Stimulated activated naive CD4-positive, alpha-beta T cell (primary cell): ENCODE data around the gene REXO1.
"Not testable (repeated sequence)": the region's sequence is repeated elsewhere in the genome, so short reads cannot be mapped to it uniquely, and the experiment has no call there.

ENCODE experiments used
- DNase-seq, 6 experiments: peaks; one replicate each; lab custom pipeline; 2025; lab: John Stamatoyannopoulos, UW

REXO1 gene, protein sequence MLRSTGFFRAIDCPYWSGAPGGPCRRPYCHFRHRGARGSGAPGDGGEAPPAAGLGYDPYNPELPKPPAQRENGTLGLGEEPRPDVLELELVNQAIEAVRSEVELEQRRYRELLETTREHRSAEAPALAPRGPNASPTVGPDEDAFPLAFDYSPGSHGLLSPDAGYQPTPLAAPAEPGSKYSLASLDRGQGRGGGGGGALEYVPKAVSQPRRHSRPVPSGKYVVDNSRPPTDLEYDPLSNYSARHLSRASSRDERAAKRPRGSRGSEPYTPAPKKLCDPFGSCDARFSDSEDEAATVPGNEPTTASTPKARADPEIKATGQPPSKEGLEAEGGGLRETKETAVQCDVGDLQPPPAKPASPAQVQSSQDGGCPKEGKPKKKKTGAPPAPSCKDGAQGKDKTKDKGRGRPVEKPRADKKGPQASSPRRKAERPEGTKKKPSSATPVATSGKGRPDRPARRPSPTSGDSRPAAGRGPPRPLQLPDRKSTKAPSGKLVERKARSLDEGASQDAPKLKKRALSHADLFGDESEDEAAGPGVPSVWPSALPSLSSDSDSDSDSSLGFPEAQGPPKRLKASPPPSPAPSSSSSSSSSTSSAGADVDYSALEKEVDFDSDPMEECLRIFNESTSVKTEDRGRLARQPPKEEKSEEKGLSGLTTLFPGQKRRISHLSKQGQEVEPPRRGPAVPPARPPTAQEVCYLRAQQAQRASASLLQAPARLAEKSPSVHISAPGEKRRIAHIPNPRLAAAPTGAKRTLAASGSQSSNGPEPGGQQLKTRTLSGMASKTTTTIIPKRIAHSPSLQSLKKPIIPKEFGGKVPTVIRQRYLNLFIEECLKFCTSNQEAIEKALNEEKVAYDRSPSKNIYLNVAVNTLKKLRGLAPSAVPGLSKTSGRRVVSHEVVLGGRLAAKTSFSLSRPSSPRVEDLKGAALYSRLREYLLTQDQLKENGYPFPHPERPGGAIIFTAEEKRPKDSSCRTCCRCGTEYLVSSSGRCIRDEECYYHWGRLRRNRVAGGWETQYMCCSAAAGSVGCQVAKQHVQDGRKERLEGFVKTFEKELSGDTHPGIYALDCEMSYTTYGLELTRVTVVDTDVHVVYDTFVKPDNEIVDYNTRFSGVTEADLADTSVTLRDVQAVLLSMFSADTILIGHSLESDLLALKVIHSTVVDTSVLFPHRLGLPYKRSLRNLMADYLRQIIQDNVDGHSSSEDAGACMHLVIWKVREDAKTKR

DNA sequence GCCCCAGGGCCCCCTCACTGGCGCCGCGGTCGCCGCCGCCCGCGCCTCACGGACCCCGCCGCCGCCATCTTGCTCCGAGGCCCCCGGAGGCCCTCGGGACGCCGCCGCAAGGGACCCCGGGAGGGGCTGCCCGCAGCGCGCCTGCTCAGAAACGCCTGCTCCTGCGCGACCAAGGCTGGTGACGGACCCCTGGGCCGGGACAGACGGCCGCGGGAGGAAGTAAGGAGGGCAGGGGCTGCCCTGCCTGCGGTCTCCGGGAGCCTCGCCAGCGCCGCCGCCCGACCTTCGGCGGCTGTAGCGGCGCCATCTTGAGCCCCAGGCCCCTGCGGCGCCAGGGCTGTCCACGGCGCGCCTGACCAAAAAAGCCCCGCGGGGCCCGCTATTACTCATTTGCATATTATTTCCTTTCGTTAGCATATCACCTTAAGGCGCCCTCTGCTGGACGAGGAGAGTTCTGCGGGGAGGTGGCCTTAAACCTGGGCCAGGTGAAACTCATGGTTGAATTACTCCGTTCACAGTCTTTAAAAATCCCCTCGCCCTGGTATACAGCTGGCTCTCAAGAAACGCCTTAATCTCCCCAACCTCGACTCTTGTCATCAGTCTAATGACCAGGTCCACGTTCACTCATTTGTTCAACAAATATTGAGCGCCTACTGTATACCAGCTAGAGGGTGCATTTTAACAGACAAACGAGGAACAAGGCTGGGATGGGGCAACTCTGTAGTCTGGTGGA is at the start of gene REXO1:
Gene REXO1 (minus strand): TSS at position 85 of the 733 bp plus-strand sequence. CDS start 125 bp downstream, outside the sequence.
- DNase-seq = peak; percentile 94 to 99 (median 98)

DNA sequence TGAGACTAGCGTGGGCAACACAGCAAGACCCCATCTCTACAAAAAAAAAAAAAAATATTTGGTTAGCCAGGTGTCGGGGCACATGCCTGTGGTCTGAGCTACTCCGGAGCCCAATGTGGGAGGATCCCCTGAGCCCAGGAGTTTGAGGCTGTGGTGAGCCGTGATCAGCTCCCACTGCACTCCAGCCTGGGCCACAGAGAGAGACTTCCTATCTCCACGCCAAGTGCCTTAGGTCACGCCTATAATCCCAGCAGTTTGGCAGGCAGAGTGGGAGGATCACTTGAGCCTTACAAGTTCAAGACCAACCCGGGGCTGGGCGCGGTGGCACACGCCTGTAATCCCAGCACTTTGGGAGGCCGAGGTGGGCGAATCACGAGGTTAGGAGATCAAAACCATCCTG is 48.2 kb upstream of the REXO1 start:
- no peak for DNase-seq

DNA sequence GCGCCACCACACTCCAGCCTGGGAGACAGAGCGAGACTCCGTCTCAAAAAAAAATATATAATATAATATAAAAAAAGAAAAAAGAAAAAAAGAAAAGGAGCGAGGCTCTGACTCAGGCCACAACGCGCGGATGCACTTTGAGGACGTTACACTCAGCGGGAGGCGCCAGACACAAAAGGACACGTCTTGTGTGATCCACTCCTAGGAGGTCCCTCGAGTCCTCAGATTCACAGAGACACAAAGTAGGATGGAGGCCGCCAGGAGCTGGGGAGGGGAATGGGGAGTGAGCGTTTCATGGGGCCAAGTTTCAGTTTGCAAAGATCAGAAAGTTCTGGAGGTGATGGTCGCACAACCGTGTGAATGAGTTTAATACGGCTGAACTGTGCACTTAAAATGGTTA is 45.5 kb upstream of the REXO1 start:
- no peak for DNase-seq

DNA sequence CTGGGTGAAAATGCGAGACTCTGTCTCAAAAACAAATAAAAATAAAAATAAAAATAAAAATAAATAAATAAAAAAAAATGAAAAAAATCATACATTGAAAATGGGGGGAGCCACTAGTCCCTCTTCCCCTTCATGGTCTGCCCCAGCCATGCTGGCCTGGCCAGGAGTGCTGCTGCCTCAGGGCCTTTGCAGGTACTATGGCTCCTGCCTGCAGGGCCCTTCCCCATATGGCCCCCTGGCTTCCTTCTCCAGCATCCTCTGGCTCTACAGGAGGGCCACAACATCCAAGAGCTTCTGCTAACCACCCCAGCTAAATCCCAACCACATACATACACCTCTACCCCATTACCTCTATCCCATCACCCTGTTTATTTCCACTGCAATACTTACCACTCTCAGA is 41.6 kb upstream of the REXO1 start:
- no peak for DNase-seq

DNA sequence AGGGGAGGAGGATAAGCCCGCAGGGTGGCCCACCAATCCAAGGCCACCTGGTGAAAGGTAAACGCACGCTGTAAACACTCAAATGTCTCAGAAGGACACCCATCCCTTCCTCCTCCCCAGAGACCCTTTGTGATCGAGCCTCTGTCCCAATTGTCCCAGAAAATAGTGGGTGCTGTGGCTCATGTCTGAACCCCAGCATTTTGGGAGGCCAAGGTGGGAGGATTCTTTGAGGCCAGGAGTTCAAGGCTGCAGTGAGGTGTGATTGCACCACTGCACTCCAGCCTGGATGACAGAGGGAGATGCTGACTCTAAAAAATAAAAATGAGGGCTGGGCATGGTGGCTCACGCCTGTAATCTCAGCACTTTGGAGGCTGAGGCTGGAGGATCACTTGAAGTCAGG is 40.1 kb upstream of the REXO1 start:
- no peak for DNase-seq

DNA sequence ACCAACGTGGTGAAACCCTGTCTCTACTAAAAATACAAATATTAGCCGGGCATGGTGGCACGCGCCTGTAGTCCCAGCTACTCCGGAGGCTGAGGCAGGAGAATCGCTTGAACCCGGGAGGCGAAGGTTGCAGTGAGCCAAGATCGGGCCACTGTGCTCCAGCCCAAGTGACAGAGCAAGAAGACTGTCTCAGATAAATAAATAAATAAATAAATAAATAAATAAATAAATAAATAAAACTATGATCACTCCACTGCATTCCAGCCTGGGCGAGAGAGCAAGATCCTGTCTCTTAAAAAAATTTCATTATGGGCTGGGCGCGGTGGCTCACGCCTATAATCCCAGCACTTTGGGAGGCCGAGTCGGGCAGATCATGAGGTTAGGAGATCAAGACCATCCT is 38.1 kb upstream of the REXO1 start:
- DNase-seq = not testable (repeated sequence)

DNA sequence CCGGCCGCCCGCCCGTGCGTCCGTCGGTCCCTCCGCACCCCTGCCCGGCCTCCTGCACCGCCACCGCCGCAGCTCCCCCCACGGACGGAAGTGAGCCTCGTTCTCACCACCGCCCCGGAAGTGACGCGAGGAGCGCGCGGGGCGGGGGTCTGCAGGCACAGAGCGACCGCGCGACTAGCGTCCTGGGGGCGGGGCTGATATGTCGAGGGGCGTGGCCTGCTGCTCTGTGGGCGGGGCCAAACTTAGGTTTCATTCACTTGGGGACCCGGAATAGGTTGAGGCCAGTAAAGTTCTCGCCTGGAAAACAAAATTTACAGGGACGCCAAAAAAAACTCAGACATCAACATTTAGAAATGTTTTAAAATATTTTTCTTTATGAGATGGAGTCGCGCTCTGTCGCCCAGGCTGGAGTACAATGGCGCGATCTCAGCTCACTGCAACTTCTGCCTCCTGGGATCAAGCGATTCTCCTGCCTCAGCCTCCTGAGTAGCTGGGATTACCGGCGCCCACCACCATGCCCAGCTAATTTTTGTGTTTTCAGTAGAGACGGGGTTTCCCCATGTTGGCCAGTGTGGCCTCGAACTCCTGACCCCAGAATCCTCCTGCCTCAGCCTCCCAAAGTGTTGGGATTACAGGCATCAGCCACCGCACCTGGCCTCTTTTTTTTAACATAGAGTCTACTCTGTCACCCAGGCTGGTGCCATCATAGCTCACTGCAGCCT is 37.3 kb upstream of the REXO1 start, which contains the start of gene ABHD17A:
Gene ABHD17A (minus strand): TSS at position 99 of the 722 bp plus-strand sequence. CDS start 3,930 bp downstream, outside the sequence.
- peak; percentile 85 to 93 (median 92) for DNase-seq

DNA sequence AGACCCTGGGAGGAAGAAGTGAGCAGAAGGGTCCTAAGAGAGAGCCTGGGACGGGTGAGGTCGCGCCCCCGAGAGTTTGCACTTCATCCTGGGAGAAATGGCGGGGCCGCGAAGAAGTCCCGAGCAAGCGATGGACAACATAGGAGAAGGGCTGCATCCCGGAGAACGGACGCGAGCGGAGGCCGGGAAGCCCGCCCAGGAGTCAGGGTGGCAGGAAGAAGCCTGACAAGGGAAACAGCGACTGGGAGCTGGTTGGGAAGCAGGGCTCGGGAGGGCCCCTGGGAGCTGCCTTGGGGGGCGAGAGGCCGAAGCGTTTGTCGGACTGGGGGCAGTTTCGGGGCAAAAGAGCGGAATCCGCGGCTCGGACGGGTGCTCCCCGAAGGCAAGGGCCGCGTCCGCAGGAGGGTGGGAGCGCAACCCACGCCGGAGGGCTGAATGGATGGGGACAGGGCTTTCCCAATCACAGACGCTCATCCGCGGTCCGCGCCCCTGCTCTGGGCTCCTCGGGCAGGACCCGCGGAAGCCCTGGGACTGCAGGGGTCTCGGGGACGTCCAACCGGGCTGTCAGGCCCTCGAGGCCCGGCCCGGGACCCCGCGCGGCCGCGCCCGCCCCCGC is 36.5 kb upstream of the REXO1 start:
- DNase-seq = no peak

DNA sequence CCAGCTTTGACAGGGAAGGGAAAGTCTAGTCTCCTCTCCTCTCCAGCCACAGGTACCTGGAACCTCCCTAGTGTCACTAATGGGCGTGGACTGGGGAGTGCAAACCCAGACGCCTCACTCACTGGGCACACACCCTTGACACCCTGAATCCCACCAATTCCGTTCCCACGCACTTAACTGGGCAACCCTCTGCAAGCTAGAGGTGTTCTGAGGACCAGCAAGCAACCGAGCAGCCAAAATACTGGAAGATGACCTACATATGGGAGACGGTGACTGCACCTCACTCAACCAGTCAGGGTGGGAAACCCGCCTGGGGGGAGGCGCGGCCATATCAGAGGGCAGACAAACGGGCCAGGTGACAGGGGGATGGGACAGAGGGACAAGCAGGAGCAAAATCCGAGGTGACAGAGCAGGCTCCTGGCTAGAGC is 36.0 kb upstream of the REXO1 start:
- peak in 4 of 6 experiments; percentile 35 to 54 (median 38) for DNase-seq

DNA sequence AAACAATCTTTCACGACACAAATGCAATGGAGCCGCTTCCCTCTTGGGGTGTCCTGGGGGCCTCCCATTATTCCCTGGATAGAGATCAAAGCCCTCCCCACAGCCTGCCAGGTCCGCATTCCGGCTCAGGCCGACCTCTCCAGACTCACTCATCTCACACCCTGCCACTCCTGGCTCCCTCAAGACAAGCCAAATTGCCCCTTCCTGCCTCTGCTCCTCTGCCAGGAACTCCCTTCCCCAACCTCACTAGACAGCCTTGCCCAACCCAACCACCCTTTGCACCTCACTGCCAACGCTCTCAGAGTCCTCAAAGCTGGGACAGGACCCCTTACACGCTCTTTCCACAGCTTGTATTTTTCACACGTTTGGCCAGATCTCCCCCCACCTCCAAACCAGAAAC is 35.5 kb upstream of the REXO1 start:
- peak in 2 of 6 experiments; percentile 37 to 51 for DNase-seq

DNA sequence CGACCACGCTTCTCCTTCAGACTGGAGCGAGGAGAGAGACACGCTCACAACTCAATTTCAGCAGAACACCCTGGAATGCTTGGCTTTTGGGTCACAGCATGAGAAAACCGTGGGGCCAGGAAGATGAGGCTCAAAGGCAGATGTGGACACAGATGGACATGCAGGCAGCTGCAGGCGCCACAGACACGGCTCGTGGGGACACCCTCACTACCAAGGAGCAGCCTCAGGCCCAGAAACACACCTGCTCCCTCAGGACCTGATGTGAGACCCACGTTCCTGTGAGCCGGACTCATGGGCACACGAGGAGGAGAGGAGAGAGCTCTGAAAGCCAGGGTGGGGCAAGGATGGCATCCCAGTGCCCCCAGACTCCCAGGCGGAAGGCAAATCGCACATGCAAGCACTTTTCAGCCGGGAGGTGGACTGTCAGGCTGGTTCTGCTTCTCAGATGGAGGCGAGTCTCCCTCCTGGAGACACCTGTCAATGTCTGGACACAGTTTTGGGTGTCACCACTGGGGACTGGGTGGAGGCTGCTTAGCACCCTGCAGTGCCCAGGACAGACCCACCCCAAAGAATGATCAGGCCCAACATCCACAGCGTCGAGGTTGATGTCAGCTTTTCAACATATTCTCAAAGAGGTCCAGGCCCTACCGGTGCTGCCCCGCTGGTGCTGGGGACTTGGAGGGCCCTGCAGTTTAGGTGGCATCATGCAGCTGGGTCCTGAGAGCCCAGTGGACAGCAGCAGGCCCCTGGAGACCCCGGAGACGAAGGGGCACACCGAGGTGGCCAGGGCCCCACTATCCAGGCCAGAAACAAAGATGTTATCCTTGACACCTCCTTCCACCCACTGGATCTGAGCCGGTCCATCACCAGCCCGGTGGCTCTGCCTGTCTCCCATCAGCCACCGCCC is 34.8 kb upstream of the REXO1 start:
- no peak for DNase-seq

DNA sequence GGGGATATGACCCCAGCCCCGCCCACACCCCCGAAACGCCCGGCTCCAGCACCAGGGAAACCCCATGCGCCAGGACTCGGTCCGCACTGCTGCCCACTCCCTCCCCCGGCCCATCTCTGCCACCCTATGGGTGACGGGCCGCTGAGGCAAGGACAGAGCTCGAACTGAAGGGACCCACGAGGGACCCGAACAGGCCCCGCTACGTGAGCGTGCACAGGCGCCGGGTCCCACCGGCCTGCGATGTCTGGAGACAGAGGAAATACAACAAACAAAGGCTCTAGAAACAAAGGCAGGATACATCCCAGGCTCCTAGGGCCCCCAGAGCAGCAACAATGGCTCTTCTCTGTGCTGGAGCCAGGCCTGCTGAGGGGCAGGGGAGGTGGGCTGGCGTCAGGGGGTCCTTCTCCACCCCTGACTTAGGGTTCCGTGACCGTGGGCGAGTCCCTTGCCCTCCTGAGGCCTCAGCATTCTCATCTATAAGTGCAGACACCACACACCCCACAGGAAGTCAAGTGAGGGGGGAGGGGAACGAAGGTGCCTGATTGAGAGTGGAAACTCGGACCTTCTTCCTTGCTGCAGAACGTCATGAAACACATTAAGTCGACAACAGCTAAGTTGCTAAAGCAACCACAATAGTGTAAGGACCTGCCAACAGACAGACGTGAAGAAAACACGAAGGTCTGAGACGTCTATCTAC is 34.0 kb upstream of the REXO1 start:
- peak; percentile 54 to 86 (median 76) for DNase-seq

DNA sequence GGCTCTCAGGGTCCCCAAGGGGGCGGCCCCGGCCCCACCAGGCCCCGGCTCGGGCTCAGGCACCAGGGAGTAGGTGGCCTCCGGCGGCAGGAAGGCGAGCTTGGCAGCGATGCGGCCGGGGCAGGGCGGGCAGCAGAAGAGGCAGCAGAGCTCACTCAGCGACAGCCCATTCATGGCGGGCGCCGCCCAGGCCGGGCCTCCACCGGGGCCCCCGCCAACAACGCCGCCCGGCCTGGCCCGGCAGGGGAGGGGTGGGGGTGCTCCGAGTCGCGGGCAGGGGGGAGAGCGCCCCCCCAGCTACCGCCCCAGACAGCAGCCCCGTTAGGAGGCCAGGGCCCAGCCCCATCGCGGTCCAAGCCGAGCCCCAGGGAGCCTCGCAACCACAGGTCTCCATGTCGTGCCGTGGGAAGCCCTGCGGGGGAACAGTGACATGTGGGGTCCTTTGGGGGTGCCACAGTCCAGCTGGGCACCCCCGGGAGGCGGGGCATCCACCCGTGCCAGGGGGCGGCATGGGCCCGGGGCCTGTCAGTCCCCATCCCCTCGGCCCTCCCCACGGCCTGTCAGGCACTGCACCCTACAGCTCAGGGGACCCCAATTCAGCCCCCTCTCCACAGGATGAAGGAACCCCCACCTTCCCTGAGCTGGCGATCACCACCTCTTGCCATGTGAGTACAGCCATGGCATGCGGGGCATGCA is 33.3 kb upstream of the REXO1 start:
- not testable (repeated sequence) for DNase-seq

DNA sequence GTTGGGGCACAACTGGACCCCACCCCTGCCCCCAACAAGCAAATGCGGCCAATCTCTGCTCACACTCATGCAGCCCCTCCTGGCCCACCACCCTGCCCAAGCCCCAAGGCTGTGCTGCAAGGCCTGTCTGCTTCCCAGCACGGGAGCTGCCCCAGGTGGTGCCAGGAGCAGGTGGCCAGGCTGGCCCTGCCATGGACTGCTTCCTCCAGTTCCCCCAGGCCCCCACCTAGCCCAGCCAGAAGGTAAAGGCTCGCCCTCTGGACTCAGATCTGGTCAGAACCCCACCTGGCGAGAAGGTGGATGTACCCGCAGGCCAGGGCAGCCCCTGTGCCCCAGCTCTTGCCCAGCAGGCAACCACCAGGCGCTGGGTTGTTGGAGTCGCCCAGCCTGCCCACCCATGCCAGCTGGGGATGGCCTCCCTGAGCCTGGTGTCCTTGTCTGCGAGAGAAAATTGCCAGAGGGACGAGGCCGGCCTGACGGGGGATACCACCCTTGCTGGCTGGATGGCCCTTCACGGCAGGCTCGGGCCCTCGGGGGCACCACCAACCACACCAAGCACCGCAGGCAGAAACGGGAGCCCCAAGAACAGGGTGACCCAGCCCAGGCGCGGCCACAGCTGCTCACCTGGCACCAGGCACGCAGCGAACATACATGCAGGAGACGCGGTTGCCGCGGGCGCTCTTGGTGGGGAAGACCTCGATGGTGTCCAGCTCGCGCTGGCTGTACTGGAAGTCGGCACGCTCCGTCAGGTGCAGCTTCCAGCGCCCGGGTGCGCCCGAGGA is 32.5 kb upstream of the REXO1 start:
- DNase-seq = no peak

DNA sequence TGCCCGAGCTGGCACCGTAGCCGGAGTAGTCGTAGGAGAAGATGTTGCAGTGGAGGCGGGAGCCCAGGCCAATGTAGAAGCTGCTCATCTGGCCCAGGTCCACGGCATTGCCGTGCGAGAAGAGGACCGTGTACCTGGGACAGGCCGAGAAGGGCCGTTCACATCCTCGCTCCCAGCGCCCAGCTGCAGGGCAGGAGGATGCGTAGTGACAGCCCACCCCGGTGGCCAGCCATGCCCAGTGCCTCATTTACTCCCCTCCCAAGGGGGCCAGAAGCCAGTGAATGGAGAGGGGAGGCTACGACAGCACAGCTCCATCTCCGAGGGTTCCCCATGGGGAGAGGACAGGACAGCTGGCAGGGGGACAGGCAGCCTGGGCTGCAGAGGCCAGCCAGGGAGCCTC is 31.7 kb upstream of the REXO1 start:
- not testable (repeated sequence) for DNase-seq

DNA sequence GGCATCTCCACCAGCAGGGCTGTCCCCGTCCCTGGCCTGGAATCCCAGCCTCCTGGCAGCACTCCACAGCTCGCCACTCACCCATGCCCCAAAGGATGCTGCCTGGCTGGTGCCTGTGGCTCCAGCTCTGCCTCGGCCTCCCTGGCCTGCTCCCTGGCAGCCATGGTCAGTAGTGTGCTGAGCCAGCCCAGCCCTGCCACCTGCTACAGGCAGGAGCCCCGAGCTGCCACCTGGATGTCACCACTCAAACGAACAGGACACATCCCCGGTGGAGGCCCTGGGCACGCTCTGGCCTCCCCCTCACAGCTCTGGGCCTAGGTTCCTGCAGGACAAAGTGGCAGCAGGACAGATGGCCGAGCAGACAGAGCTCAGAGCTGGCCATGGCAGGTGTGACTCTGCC is 30.3 kb upstream of the REXO1 start:
- not testable (repeated sequence) for DNase-seq

DNA sequence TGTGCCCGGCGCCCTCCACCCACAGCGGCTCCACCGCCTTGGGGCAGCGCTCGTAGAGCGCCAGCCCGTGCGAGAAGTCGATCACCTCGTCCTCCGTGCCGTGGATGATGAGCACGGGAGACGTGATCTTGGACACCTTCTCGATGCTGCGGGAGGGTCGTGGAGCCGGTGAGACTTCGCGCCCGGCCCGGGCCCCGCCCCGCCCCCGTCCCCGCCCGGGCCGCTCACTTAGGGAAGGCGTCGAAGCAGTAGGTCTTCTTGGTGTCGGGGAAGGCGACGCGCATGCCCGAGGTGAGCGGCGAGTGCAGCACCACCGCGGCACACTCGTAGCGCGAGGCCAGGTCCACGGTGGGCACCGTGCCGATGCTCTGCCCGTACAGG is 29.0 kb upstream of the REXO1 start:
- DNase-seq = not testable (repeated sequence)
